HG02938 (cell line): ENCODE data around the gene ARF3.

Experiments used
- ATAC-seq: cut with Tn5 transposase; IDR thresholded peaks from one replicate; pipeline ENCODE4 v1.9.1; 2021; ENCODE audit warnings: mild to moderate bottlenecking, moderate library complexity; ENCODE audit not compliant: unreplicated experiment

The ARF3 gene

GRCh38 chr12:48957141-48958048 lies at the start of gene ARF3:
ARF3 (minus strand) TSS chr12:48957487; CDS start chr12:48941095, 16,392 bp downstream.
- peak; percentile 81 for ATAC-seq

DNA sequence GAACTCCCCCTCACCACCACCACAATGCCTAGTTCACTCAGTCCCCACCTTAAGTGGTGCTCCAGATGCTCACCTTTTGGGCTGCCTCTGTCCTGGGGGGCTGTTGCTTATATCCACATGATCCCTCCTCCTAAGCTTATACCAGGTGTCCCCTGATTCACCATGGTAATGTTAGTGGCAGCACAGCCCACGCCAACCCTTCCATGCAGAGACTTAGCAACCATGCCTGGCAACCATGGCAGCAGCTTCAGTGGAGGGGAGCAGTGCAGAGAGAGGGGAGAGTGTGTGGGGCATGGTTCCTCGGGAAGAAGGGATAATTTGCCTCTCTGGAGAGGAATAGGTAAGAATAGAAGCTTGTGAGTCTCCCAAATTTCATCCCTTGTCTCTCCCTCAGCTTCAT lies 43.1 kb upstream of the ARF3 start:
- no peak for ATAC-seq

GRCh38 chr12:48999371-49000131 lies 42.3 kb upstream of the ARF3 start, which contains the start of gene DDN:
DDN (minus strand) TSS chr12:48999375; CDS start chr12:48999287, 88 bp downstream.
- no peak for ATAC-seq

DNA sequence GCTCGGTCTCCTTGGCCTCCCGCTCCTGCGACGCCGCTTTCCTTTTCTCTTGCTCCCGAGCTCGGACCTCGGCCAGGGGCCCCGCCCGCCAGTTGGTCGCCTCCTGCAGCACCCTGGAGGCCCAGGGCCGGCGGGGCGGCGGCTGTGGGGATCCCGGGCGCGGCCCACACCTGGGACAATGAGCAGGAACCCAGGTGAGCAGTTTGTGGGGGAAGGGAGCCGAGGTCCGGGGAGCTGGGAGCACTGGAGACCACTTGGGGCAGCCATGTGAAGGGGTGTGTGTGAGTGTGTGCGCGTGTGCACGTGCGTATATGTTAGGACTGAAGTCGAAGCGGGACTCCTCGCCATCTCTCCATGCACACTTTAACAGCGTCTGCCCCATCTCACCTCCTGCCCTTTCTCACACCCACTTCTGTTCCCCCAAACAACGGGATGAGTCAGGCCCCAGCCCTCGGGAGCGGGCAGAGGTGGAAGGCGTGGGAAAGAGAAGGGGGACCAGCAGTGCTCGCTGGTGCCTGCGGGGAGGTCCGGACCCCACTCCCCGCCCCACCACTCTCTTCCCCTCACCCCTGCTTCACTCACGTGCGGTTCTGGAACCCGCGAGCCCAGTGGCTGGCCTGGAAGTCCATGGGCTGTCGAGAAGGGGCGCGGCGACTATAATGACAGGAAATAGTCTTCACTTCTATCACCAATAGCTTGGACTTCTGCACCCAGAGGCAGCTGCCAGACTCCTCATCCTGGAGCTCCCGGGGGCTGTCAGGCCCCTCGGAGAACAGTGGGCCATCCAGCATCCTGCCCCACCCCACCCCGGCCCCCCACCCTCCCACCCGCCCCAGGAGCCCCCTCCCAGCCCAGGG lies 41.4 kb upstream of the ARF3 start:
- ATAC-seq = no peak

GRCh38 chr12:48997719-48998496 lies 40.6 kb upstream of the ARF3 start:
- ATAC-seq = no peak

DNA sequence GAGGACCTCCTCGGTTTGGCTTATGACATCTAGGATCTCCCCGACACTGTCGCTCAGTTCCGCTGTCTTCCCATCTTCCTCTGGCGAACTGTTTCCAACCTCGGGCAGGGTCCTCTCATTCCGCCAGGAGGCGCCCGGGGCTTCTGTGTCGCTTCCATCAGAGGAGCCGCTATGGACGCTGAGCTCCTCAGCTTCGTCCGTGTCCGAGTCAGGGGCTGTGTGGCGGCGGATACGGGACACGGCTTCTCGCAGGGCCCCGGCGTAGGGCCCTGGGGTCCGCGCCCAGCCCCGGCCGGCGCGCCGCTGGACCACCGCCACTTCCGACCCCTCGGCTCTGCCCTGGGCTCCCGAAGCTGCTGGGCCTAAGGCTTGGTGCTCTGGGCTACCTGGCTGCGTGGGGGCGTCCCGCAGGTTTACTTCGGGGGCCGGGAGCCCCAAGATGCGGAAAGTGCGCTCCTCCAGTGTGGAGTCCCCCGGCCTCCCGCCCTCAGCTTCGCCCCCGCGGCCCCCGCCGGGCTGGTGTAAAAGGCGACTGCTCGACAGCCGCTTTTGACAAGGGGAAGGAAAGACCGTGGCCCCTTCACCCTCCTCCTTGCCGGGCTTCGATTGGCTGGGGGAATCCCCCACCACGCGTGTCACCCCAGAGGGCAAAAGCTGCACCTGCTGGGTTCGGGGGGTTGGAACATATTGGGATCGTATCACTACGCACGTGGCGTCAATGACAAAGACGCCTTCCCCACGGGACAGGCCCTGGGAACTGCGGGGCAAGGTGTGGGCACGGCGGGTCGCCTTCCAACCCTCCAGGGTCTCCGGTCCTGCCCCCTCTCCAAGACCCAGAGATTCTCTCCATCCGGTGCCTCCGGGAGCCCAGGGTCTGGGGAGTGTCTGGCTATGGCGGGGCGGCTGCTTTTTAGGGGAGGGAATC lies 39.8 kb upstream of the ARF3 start:
- ATAC-seq = no peak

DNA sequence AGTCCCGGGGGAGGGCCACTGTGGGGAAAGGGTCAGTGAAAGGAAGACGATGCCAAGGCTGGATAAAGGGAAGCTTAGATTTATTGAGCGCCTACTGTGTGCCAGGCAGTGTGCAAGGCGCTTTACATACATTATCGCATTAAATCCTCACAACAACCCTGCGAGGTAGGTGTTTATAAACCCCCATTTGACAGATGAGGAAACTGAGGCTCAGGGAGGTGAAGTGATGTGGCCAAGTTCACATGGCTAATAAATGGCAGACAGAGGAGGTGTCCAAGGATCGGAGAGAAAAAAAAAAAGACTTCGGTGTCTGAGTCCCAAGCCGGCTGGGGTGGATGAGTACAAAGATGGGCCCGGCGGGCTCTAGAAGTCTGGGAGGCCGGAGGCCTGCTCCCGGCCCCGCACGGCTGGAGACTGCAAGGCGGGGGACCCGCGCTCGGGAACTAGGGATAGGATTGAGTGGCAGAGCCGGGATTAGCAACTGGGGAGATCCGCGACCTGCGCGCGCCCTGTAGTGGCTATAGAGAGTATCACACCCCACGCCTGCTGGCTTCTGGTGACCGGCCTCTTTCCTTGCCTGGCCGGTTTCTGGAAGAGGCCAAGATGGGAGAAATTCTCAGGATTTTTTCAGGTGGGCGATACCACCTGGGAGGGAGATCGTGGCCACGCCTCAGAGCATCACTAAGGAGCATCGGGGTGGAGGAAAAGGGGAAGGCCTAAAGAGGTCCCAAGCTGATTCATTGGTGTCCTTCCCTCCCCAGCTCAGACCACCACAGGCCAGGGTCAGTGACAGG lies 38.0 kb upstream of the ARF3 start:
- no peak for ATAC-seq

GRCh38 chr12:48994224-48995085 lies 37.2 kb upstream of the ARF3 start:
- no peak for ATAC-seq

DNA sequence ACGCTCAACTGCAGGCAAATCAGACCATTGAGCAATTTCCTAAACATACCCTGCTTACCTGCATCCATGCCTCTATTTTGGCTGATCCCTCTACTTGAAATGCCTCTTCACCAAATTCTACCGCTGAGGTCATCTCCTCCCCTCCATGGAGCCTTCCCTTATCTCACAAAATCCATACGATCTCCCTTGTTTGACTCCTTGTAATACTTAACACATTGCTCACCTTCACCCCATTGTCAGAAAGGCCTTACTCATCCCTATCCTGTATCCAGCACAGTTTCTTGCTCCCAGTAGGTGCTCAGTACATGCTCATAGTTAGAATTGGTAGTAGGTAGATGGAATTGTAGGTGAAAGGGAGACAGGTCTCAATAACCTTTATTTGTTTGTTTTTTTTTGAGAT lies 36.5 kb upstream of the ARF3 start:
- ATAC-seq = no peak

GRCh38 chr12:48991247-48992050 lies 34.2 kb upstream of the ARF3 start:
- ATAC-seq = no peak

GRCh38 chr12:48990552-48990951 lies 33.3 kb upstream of the ARF3 start:
- ATAC-seq = no peak

DNA sequence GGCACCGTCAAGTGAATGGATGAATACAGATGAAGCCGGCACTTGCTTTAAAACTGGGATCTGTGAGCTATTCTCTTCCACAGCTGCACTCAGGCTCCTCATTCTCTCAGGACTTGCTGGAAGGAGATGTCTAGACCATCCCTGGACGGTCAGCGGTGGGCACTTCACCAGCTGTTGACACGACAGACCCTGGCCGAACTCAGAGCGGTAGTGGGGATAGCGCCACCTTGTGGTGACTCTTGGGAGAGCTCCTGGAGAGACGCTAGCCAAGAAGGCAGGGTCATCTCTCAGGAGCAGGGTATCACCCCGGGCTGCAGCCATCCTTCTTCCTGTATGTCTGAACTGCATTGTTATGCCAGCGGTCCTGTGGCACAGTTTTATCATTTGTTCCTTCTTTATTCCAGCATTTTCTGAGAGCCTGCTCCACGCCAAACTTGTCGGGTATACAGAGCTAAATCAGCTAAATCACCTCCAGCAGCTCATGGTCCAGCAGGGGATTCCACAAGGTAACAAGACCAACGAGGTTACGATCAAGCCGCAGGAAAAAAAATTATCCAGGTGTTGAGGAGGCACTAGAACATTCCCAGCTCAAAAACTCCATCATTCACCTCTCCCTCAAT lies 30.9 kb upstream of the ARF3 start:
- ATAC-seq = no peak

DNA sequence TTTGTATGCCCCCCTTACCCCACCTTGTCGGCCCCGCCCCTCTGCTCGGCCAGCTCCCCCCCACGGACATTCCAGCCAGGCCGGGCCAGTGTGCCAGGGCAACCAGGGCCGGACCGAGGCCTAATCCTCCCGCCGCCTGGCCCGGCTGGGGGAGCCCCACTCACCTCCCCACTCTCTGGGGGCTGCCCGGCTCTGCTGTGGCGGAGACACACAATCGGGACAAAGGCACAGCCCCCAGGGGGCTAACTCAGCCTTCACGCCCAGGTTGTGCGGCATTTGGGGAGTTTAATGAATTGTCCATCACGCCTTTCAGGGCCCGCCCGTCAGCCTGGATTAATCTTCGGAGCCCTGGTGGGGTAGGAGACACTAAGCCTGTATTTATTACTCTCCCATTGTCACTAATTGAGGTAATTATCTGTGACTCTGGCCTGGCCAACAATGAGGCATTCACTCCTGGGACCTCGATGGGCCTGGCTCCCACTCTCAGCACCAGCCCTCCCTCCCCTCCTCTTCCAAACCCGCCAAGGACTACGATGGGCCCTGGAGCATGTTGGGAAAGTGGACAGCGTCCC lies 29.5 kb upstream of the ARF3 start:
- no peak for ATAC-seq

DNA sequence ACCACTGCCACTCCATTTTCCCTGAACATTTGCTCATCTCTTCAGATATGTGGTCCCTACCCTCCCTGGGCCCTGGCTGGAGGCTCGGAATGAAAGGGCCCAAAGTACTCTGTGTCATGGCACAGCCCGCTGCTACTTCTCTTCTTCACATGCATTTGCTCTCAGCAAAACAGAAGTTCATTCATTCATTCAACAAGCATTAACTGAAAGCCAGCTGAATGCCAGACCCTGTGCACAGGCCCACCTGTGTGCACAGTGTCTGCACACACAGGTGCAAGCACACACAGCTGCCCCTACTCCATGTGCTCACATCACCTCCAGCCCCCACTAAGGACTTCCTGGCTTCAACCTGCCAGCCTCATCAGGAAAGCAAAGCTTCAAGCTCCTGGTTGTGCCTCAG lies 28.6 kb upstream of the ARF3 start:
- no peak for ATAC-seq

DNA sequence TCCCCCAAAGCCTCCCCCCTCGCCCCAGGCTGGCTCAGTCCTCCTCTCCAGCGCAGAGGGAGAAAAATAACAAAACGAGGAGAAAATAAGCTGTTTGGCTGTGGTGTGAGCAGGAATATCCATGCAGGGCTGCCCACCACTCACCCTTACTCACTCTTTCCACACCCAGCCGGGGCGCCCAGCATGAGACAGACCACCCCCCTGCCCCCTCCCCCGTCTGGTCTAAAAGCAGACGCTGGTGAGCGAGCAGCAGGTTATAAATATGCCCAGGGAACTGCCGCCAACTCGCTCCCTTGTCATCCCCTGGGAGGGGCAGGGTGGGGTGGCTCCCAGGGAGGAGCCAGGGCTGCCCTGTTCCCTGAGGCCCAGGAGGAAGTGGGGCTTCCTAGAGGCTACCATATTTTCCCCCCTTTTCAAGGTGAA lies 28.2 kb upstream of the ARF3 start:
- ATAC-seq = no peak
